Left lobe of liver (tissue), 2 donors: ENCODE results near the gene SLC11A2. TPM values are rescaled to one million over a fixed set of nuclear protein-coding genes. Genes with fewer than 3 reads are reported as not detected.
"Not testable (repeated sequence)": the region's sequence is repeated elsewhere in the genome, so short reads cannot be mapped to it uniquely, and the experiment has no call there.

Experiments
- ATAC-seq: fragments of 200-7000 bp; cut with Tn5 transposase; one replicate; pipeline ENCODE4 v1.9.1; 2020; ENCODE audit warnings: mild to moderate bottlenecking, moderate library complexity
- DNase-seq: peaks from one replicate; pipeline ENCODE4 v3.0.0-alpha.2; 2020; ENCODE audit warnings: low spot score
- total RNA-seq: library from RNA; stranded (reverse); gene quantifications from one replicate; pipeline ENCODE4 v1.2.1, GENCODE V29; 2021
- donor health status: DM: no; HTN: no; CAD: no; lungs with moderate emphysema.
- donor health status: DM: no; HTN: yes; CAD: no.

Gene SLC11A2
- total RNA-seq, 1 donor from 2014 or later, result 31.2 TPM

DNA sequence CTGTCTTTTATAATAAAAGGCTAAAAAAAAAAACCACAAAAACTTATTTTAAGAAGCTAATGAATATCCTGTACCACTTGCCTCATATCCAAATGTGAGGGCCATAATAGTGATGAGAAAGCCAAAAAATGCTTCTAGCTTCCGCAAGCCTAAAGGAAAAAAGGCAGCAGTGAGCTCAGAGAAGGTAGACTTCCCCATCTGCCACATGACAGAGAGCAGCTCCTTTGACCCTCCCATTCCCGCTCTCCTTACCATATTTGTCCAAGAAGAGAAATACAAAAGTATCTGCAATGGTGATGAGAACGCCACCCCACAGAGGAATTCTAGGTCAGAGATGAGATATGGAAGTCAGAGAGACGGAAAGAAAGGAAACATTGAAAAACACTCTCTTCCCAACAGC, 27.1 kb downstream of the SLC11A2 start:
- ATAC-seq, result no peak
- no peak for DNase-seq

DNA sequence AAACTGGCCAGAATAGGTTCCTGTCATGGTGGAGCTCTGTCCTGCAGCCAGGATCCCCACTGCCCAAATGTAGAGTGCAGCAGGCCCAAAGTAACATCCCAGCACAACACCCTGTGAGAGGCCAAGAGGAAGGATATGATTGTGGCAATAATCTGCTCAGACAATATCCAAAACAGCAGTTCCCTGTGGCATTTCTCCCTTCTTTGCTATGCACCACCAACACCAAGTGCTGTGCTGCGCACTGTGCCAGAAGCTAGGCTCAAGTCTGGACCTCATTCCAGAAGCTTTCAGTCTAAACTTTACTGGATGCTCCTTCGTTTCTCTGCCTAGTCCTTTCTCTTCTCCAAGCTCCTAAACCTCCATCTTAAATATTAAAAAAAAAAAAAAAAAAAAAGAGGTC, 33.4 kb downstream of the SLC11A2 start:
- ATAC-seq, result no peak
- no peak for DNase-seq

DNA sequence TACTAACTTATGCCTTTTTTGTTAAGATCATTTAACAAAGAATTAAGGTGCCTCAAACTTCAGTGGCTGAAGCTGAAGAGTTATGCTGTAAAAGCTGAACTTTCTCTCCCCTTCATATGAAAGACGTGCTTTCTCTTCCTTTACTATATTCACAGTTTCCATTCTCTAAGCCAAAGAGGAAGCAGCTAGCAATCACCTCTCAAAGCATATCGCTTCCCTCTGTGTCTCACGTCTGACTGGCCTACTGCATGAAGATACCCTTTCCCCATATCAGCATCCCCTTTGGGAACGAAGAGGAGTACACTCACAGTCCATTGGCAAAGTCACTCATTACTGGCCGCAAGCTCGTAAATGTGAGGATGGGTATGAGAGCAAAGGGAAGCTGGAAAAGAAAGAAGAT, 34.9 kb downstream of the SLC11A2 start:
- DNase-seq (no peak), ATAC-seq (no peak)

GRCh38 chr12:50990791-50991190, 35.4 kb downstream of the SLC11A2 start:
- ATAC-seq (no peak), DNase-seq (no peak)

DNA sequence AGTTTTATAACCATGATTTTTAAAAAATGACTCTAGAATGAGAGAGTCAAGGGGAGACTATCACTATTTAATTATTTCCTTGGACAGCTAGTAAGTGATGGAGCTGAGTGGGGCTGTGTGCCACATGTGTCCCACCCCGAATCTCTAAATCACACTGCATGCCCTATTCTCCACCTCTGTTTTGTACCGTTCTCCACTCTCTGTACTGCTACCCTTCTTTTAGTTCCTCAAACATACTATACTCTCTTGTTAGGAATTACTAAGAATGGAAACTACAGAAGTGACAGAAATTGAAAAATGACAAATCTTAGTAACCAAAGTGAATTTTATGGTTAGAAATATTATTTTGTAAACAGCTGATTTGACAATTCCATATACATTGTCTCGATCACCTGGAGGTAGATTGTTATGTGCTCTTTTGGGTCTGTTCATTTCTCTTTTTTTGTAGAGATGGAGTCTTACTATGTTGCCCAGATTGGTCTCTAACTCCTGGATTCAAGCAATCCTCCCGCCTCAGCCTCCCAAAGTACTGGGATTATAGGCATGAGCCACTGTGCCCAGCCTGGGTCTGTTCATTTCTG, 35.9 kb downstream of the SLC11A2 start:
- DNase-seq, result no peak
- ATAC-seq, result no peak

GRCh38 chr12:50988871-50989270, 37.3 kb downstream of the SLC11A2 start:
- DNase-seq, result no peak
- ATAC-seq, result no peak

GRCh38 chr12:50988051-50988450, 38.1 kb downstream of the SLC11A2 start:
- no peak for DNase-seq
- ATAC-seq, result no peak

GRCh38 chr12:50986966-50987737, 39.0 kb downstream of the SLC11A2 start:
- DNase-seq, result peak; percentile 58
- peak; percentile 95 for ATAC-seq

- ATAC-seq, result peak; percentile 67
- DNase-seq, result no peak
Observed at GRCh38 chr12:50985322-50985721, 40.9 kb downstream of the SLC11A2 start.

GRCh38 chr12:50984586-50985298, 41.4 kb downstream of the SLC11A2 start:
- ATAC-seq (no peak), DNase-seq (no peak)

DNA sequence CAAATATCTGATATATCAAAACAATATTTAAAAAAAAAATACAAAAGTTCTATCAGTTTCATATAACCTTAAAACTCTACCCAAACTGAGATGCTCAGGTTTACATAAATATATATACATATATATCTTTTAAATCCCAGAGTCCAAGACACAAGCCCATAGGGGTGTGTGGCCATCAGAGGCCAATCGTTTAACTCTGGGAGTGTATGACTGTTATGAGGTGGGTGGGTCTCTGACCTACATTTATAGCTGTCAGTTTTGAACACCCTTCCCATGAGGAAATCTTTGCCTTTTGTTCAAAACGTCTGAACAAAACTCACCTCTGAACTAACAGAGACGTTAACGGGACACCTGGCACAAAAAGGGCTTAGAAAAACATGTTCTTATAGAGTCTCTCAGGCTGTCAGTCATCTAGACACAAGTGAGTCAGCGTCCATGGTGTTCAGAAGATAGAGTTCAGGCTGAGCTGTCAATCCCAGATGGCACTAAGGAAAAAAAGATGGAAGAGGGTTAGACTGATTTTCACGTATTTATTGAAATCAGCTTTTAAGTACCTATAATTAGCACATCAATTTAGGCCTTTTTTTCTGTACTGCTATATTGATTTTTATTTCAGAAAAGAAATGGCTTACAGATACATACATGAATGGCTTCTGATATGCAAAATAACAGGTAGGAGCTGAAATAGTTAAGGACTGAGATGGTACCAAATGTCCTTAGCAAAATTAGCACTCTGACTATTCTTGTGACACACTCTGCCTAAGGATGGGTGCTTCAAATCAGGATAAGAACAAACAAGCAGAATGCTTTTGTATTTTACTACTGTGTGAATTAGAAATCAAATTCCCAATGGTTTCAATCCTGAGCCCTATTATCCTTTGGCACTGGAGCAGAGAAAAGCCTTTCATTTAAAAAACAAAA, 44.6 kb downstream of the SLC11A2 start:
- ATAC-seq (no peak), DNase-seq (no peak)

DNA sequence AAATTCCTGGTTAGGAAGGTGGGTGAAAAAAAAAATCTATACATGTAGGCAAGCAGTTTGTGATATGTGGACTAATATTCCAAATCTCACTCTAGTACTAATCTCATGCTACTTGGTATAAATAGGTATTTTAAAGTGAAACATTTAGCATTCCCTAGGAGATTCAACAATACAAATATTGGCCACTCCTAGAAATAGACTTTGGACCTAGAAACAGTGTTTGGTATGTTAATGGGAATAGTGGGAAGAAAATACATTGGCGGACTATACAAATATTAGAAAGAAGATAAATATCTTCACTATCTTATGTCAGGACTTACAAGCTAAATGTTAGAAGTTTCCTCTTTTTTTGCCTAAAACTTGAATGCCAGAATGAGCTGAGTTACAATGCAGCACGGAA, 45.6 kb downstream of the SLC11A2 start:
- ATAC-seq (peak; percentile 82), DNase-seq (no peak)

- DNase-seq (no peak), ATAC-seq (no peak)
Observed at GRCh38 chr12:50979369-50980052, 46.7 kb downstream of the SLC11A2 start.

DNA sequence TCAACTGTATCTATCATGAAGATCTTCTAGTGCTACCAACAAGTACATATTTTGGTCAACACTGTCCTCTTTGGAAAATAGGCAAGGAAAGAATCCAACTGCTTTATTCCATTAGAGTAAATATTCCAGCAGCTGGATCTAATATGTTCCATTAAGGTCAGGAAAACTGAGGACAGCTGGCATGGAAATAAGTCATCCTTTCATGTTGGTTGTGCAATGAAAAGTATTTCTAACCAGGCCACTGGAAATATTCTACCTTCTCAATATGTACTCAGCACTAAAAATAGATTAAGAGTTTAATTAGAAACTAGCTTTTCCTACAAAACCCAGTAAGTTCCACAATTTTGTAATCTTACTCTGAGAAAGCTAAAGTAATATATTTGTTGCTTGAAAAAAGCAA, 54.2 kb downstream of the SLC11A2 start:
- no peak for DNase-seq
- peak; percentile 85 for ATAC-seq

DNA sequence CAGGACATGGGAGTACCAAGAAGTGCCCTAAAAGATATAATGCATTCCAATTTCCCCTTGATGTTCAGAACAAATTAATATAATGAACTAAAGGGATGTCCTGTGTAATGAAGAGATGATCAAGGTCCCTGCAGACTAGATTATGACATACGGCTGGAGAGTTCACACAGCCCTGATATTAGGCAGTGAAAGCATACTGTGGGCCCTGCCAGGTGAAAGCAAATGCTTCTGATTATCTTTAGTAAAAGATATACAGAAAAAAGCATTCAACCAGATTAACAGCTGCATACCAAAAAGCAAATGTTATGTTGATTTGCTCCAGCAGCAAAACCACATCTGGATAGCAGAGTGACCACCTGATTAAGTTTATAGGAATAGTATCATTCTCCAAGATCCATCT, 61.8 kb downstream of the SLC11A2 start:
- DNase-seq (no peak), ATAC-seq (no peak)

DNA sequence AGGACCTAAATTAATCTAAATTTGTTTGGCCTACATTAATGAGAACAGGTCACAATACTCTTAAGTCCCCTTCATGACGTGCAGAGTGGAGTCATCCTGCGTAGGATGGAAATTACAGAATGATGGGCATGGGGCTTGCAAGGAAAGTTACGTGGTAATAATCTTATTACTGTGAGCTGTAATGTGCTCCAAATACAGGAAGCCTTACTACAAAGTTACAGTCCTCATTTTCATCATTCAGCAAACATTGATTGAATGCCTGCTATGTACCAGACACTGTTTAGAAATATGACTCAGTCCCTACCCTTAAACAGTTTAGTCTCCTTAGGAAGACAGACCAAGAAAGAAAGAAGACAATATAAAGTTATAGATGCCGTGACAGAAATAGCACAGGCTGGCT, 64.5 kb downstream of the SLC11A2 start:
- ATAC-seq, result no peak

GRCh38 chr12:50960130-50960529, 66.1 kb downstream of the SLC11A2 start:
- DNase-seq (no peak), ATAC-seq (no peak)

More for the DNA sequence above, 64.5 kb downstream of the SLC11A2 start:
- no peak for DNase-seq

GRCh38 chr12:50955697-50956096, 70.5 kb downstream of the SLC11A2 start:
- ATAC-seq, result no peak
- DNase-seq, result no peak

GRCh38 chr12:50955288-50955687, 70.9 kb downstream of the SLC11A2 start:
- DNase-seq (no peak), ATAC-seq (no peak)

DNA sequence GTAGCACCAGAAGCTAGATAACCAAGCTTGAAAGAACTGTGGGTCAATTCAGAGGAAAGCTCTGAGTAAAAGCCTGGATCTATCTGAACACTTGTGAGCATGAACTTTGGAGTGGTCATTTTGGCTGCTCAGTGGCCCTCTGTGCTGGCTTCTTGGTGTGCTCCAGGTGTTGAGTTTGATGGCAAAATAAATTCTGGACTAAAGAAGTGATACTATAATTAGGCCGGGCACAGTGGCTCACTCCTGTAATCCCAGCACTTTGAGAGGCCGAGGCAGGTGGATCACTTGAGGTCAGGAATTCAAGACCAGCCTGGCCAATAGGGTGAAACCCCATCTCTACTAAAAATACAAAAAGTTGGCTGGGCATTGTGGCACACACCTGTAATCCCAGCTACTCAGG, 71.4 kb downstream of the SLC11A2 start:
- ATAC-seq, DNase-seq: not testable (repeated sequence)
